H9 (cell line): Measurements from ENCODE around the gene CCT7. TPM values are rescaled to one million over a fixed set of nuclear protein-coding genes. Genes with fewer than 3 reads are reported as not detected.

Source experiments
- DNase-seq: peaks from one replicate; pipeline ENCODE4 v3.0.0-alpha.2; 2017
- H2AFZ ChIP-seq: one replicate; pipeline ENCODE4 v1.6.1; 2013; ENCODE audit warnings: mild to moderate bottlenecking, low read length, control low read depth, moderate library complexity
- H2AK5ac ChIP-seq: 2 replicates; pipeline ENCODE4 v1.6.1; 2013; ENCODE audit warnings: low read length, control low read depth, mixed read lengths; ENCODE audit not compliant: insufficient read length
- H2BK120ac ChIP-seq: one replicate; pipeline ENCODE4 v1.6.1; 2013; ENCODE audit warnings: low read depth, mild to moderate bottlenecking, low read length, control low read depth, inconsistent platforms; ENCODE audit not compliant: poor library complexity, severe bottlenecking
- H2BK12ac ChIP-seq: 2 replicates; pipeline ENCODE4 v1.6.1; 2013; ENCODE audit warnings: low read length, control low read depth, mixed read lengths, low read depth; ENCODE audit not compliant: insufficient read length
- H2BK15ac ChIP-seq: 2 replicates; pipeline ENCODE4 v1.6.1; 2013; ENCODE audit warnings: low read depth, low read length, control low read depth
- H2BK20ac ChIP-seq: one replicate; pipeline ENCODE4 v1.6.1; 2013; ENCODE audit warnings: low read depth, mild to moderate bottlenecking, low read length, control low read depth, inconsistent platforms; ENCODE audit not compliant: poor library complexity, severe bottlenecking
- H2BK5ac ChIP-seq: 2 replicates; pipeline ENCODE4 v1.6.1; 2013; ENCODE audit warnings: low read length, control low read depth, mixed read lengths; ENCODE audit not compliant: insufficient read length
- H3K14ac ChIP-seq: 2 replicates; pipeline ENCODE4 v1.6.1; 2013; ENCODE audit warnings: low read length, control low read depth; ENCODE audit not compliant: insufficient read depth
- H3K18ac ChIP-seq: 2 replicates; pipeline ENCODE4 v1.6.1; 2013; ENCODE audit warnings: low read depth, mild to moderate bottlenecking, mixed read lengths, low read length, control low read depth; ENCODE audit not compliant: insufficient read length
- H3K23ac ChIP-seq: 2 replicates; pipeline ENCODE4 v1.6.1; 2013; ENCODE audit warnings: low read length, control low read depth, mixed read lengths, low read depth; ENCODE audit not compliant: insufficient read length
- H3K23me2 ChIP-seq: 2 replicates; pipeline ENCODE4 v1.6.1; 2013; ENCODE audit warnings: low read depth, mild to moderate bottlenecking, mixed read lengths, low read length, control low read depth; ENCODE audit not compliant: insufficient read length, poor library complexity, severe bottlenecking
- H3K27ac ChIP-seq: 2 replicates; pipeline ENCODE4 v1.5.1; 2013; ENCODE audit warnings: low read length, control low read depth, mixed read lengths, low read depth; ENCODE audit not compliant: insufficient read length
- H3K27me3 ChIP-seq: 2 replicates; pipeline ENCODE4 v1.6.1; 2013; ENCODE audit warnings: low read length, control low read depth, inconsistent platforms; ENCODE audit not compliant: insufficient read depth
- H3K4ac ChIP-seq: 2 replicates; pipeline ENCODE4 v1.6.1; 2013; ENCODE audit warnings: low read depth, mild to moderate bottlenecking, control low read depth, inconsistent platforms, low read length, moderate library complexity
- H3K4me1 ChIP-seq: 2 replicates; pipeline ENCODE4 v1.6.1; 2013; ENCODE audit warnings: low read length, control low read depth, inconsistent platforms; ENCODE audit not compliant: insufficient read depth
- H3K4me2 ChIP-seq: 2 replicates; pipeline ENCODE4 v1.6.1; 2013; ENCODE audit warnings: low read length, control low read depth, mixed read lengths; ENCODE audit not compliant: insufficient read length, insufficient read depth
- H3K56ac ChIP-seq: 2 replicates; pipeline ENCODE4 v1.6.1; 2013; ENCODE audit warnings: low read depth, mild to moderate bottlenecking, mixed read lengths, low read length, control low read depth; ENCODE audit not compliant: insufficient read length
- H3K79me1 ChIP-seq: 2 replicates; pipeline ENCODE4 v1.6.1; 2013; ENCODE audit warnings: low read depth, mild to moderate bottlenecking, moderate library complexity, low read length, control low read depth, inconsistent platforms; ENCODE audit not compliant: insufficient read depth, poor library complexity, severe bottlenecking
- H3K79me2 ChIP-seq: 2 replicates; pipeline ENCODE4 v1.6.1; 2013; ENCODE audit warnings: low read length, control low read depth, inconsistent platforms; ENCODE audit not compliant: insufficient read depth
- H3K9ac ChIP-seq: 2 replicates; pipeline ENCODE4 v1.6.1; 2013; ENCODE audit warnings: low read length, control low read depth, mixed read lengths; ENCODE audit not compliant: insufficient read length; ENCODE audit errors: extremely low read depth
- H3K9me3 ChIP-seq: one replicate; pipeline ENCODE4 v1.6.1; 2013; ENCODE audit warnings: low read depth, low read length, inconsistent platforms; ENCODE audit not compliant: control insufficient read depth
- H3T11ph ChIP-seq: one replicate; pipeline ENCODE4 v1.6.1; 2013; ENCODE audit warnings: mild to moderate bottlenecking, low read length, control low read depth, inconsistent platforms
- H4K20me1 ChIP-seq: one replicate; pipeline ENCODE4 v1.6.1; 2013; ENCODE audit not compliant: control insufficient read depth, insufficient read length, insufficient read depth
- H4K5ac ChIP-seq: 2 replicates; pipeline ENCODE4 v1.6.1; 2013; ENCODE audit warnings: low read depth, mild to moderate bottlenecking, mixed read lengths, low read length, control low read depth; ENCODE audit not compliant: insufficient read length
- H4K8ac ChIP-seq: replicated peaks from 2 replicates; pipeline ENCODE4 v1.6.1; 2013; ENCODE audit warnings: low read length, control low read depth, mixed read lengths, low read depth; ENCODE audit not compliant: insufficient read length
- H4K91ac ChIP-seq: 2 replicates; pipeline ENCODE4 v1.6.1; 2013; ENCODE audit warnings: low read depth, mild to moderate bottlenecking, moderate library complexity, mixed read lengths, low read length, control low read depth; ENCODE audit not compliant: insufficient read length
- H3K27ac Mint-ChIP-seq, 3 experiments: 2 replicates in 2 of 3; 3 replicates in 1 of 3; pipeline ENCODE4 v1.8.0; 2020 to 2021; ENCODE audit warnings: mixed read lengths in 3 of 3, mild to moderate bottlenecking in 1 of 3, moderate library complexity in 1 of 3
- H3K27me3 Mint-ChIP-seq: 2 replicates; pipeline ENCODE4 v1.8.0; 2021; ENCODE audit warnings: low read depth, mild to moderate bottlenecking, moderate library complexity, mixed read lengths
- H3K36me3 Mint-ChIP-seq, 3 experiments: 2 replicates in 2 of 3; 3 replicates in 1 of 3; pipeline ENCODE4 v1.8.0; 2020 to 2021; ENCODE audit warnings: low read depth in 3 of 3, mixed read lengths in 3 of 3; ENCODE audit not compliant: insufficient read depth in 1 of 3
- H3K4me1 Mint-ChIP-seq, 2 experiments: 2 replicates each; pipeline ENCODE4 v1.8.0; 2020; ENCODE audit warnings: mixed read lengths in 2 of 2
- H3K4me3 Mint-ChIP-seq, 2 experiments: 2 replicates in 1 of 2; 3 replicates in 1 of 2; pipeline ENCODE4 v1.8.0; 2020 to 2021; ENCODE audit warnings: mild to moderate bottlenecking in 2 of 2, mixed read lengths in 2 of 2, moderate library complexity in 1 of 2
- H3K9me3 Mint-ChIP-seq, 2 experiments: 2 replicates in 1 of 2; 3 replicates in 1 of 2; pipeline ENCODE4 v1.8.0; 2020; ENCODE audit warnings: mild to moderate bottlenecking in 2 of 2, mixed read lengths in 2 of 2, moderate library complexity in 1 of 2
- WGBS: extraction: QIAGEN DNeasy Blood & Tissue Kit; methylation state at CpG from one replicate; pipeline ENCODE4 v1.1.7; 2013; ENCODE audit warnings: missing lambda C conversion rate, low lambda C conversion rate, mixed read lengths; ENCODE audit not compliant: insufficient read length; ENCODE audit errors: extremely low coverage; 5-methylcytosine and 5-hydroxymethylcytosine counted together
- total RNA-seq: library from RNA; stranded (reverse); gene quantifications from 2 replicates; pipeline ENCODE4 v1.2.1, GENCODE V29; 2021
- TF ChIP-seq, protein P1 (sequence below): fragments of 200-600 bp; sonication (generic); conservative IDR thresholded peaks from 3 replicates; pipeline ENCODE4 v1.8.0; 2021; ENCODE audit warnings: antibody characterized with exemption, mild to moderate bottlenecking

CCT7 gene
- total RNA-seq, 1 experiment from 2014 or later = 500 TPM

GRCh38 chr2:73210696-73211095 lies 23.4 kb upstream of the CCT7 start:
- Mint-ChIP-seq H3K27me3 (peaks cover 19% of the 10 kb centered on the region), H3K4me3 (no peak overlapping the region), H3K27ac (no peak overlapping the region), H3K4me1 (peaks cover 17 to 32% of the 10 kb centered on the region in 2 experiments), H3K36me3 (no peaks in the 10 kb centered on the region), H3K9me3 (no peaks in the 10 kb centered on the region)
- H3K79me1 ChIP-seq = no peaks in the 10 kb centered on the region
- no peak overlapping the region for H3K18ac ChIP-seq
- H3T11ph ChIP-seq = no peak overlapping the region
- H3K9ac ChIP-seq = no peak overlapping the region
- H3K4me1 ChIP-seq = no peaks in the 10 kb centered on the region
- no peak overlapping the region for H3K27ac ChIP-seq
- no peak overlapping the region for H4K91ac ChIP-seq
- H3K9me3 ChIP-seq = no peaks in the 10 kb centered on the region
- no CpG with 5 or more reads among the region's 6 CpGs for WGBS
- no peak overlapping the region for H3K23ac ChIP-seq
- H4K20me1 ChIP-seq = no peaks in the 10 kb centered on the region
- no peaks in the 10 kb centered on the region for H3K23me2 ChIP-seq
- H2AFZ ChIP-seq = no peak overlapping the region
- no peak overlapping the region for H3K4ac ChIP-seq
- no peak for DNase-seq
- no peak overlapping the region for H2BK15ac ChIP-seq
- no peak overlapping the region for H3K56ac ChIP-seq
- no peak overlapping the region for H4K5ac ChIP-seq
- no peak overlapping the region for H2AK5ac ChIP-seq
- H4K8ac ChIP-seq = no peak overlapping the region
- H3K79me2 ChIP-seq = peaks cover 7% of the 10 kb centered on the region; the same call in 1 of the 2 replicates
- no peak overlapping the region for H2BK20ac ChIP-seq
- H3K27me3 ChIP-seq = no peaks in the 10 kb centered on the region
- H2BK120ac ChIP-seq = no peak overlapping the region
- no peak overlapping the region for H3K4me2 ChIP-seq
- H3K14ac ChIP-seq = no peak overlapping the region
- TF ChIP-seq, protein P1, sequence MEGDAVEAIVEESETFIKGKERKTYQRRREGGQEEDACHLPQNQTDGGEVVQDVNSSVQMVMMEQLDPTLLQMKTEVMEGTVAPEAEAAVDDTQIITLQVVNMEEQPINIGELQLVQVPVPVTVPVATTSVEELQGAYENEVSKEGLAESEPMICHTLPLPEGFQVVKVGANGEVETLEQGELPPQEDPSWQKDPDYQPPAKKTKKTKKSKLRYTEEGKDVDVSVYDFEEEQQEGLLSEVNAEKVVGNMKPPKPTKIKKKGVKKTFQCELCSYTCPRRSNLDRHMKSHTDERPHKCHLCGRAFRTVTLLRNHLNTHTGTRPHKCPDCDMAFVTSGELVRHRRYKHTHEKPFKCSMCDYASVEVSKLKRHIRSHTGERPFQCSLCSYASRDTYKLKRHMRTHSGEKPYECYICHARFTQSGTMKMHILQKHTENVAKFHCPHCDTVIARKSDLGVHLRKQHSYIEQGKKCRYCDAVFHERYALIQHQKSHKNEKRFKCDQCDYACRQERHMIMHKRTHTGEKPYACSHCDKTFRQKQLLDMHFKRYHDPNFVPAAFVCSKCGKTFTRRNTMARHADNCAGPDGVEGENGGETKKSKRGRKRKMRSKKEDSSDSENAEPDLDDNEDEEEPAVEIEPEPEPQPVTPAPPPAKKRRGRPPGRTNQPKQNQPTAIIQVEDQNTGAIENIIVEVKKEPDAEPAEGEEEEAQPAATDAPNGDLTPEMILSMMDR = no peak
- no peak overlapping the region for H2BK5ac ChIP-seq
- H2BK12ac ChIP-seq = no peak overlapping the region
